ENCODE data around the gene SCAMP5. TPM values are rescaled to one million over a fixed set of nuclear protein-coding genes. Genes with fewer than 3 reads are reported as not detected.

The SCAMP5 gene
- total and polyA plus RNA-seq, 2 of the 13 experiments (the other 11 are each of a cell fraction or from before 2014, with no cell fraction given), result 34.3 to 49.0 TPM

GRCh38 chr15:74995182-74995778, at the start of gene SCAMP5 (continued):
- TF ChIP-seq ZNF329 (CRISPR knock-in tag; IDR thresholded peaks at IDR 0.05; ENCODE audit: low read depth), result 0 out of 2 replicates have a peak, but pooled peaks have one; percentile 63
- TF ChIP-seq ZNF430 (CRISPR knock-in tag; IDR thresholded peaks at IDR 0.05), result peak; percentile 88
- TF ChIP-seq NPAS2 (CRISPR knock-in tag; IDR thresholded peaks at IDR 0.05; ENCODE audit: borderline replicate concordance), result no peak
- no peak for TF ChIP-seq RBM39 (IDR thresholded peaks at IDR 0.05; ENCODE audit: low read depth, low read length, poor library complexity, severe bottlenecking)
- TF ChIP-seq GATAD1 (CRISPR knock-in tag; IDR thresholded peaks at IDR 0.05), result peak; percentile 69
- peak; percentile 95 for TF ChIP-seq SALL1 (CRISPR knock-in tag; IDR thresholded peaks at IDR 0.05)
- TF ChIP-seq BORCS8-MEF2B (CRISPR knock-in tag; IDR thresholded peaks at IDR 0.05), result peak; percentile 97
- 0 out of 2 replicates have a peak, but pooled peaks have one; percentile 29 for TF ChIP-seq TERF1 (CRISPR knock-in tag; IDR thresholded peaks at IDR 0.05)
- no peak for TF ChIP-seq THAP9 (CRISPR knock-in tag; IDR thresholded peaks at IDR 0.05; ENCODE audit: borderline replicate concordance)
- TF ChIP-seq ZNF773 (CRISPR knock-in tag; IDR thresholded peaks at IDR 0.05; ENCODE audit: borderline replicate concordance), result peak; percentile 93; the same call in 1 of the 2 replicates
- no peak for TF ChIP-seq ZNF207 (IDR thresholded peaks at IDR 0.05; ENCODE audit: borderline replicate concordance)
- peak; percentile 38; the same call in 1 of the 2 replicates for TF ChIP-seq ZBTB38 (CRISPR knock-in tag; IDR thresholded peaks at IDR 0.05)
- no peak for TF ChIP-seq FOXJ3 (CRISPR knock-in tag; IDR thresholded peaks at IDR 0.05; ENCODE audit: borderline replicate concordance)
- no peak for TF ChIP-seq AGO1 (IDR thresholded peaks at IDR 0.05; ENCODE audit: low read depth, low read length, poor library complexity, severe bottlenecking)
- no peak for TF ChIP-seq AHDC1 (CRISPR knock-in tag; IDR thresholded peaks at IDR 0.05; ENCODE audit: borderline replicate concordance)
- peak; percentile 98 for TF ChIP-seq ZNF580 (CRISPR knock-in tag; IDR thresholded peaks at IDR 0.05; ENCODE audit: borderline replicate concordance, low read depth)
- peak; percentile 90 for TF ChIP-seq ZNF766 (CRISPR knock-in tag; IDR thresholded peaks at IDR 0.05; ENCODE audit: borderline replicate concordance)
- 0 out of 2 replicates have a peak, but pooled peaks have one; percentile 49 for TF ChIP-seq CENPT (CRISPR knock-in tag; IDR thresholded peaks at IDR 0.05; ENCODE audit: low read depth)
- TF ChIP-seq ZMYM4 (CRISPR knock-in tag; IDR thresholded peaks at IDR 0.05), result peak; percentile 72

Measured in HepG2 (cell line).